PC-9 (cell line): ENCODE results near the gene FLNB. TPM values are rescaled to one million over a fixed set of nuclear protein-coding genes. Genes with fewer than 3 reads are reported as not detected.

Experiments
- BruUV-seq: library from RNA; stranded (reverse); fragments of 400-500 nt; replicated peaks from 2 replicates; lab custom pipeline; 2021; lab: Mats Ljungman, UMichigan
- CTCF ChIA-PET: fragments of 300-600 bp; sonication (Branson Sonifier 250); formaldehyde crosslinking; loops from one replicate; lab custom pipeline; 2022; ENCODE audit warnings: antibody characterized with exemption; lab: Charles Lee
- POLR2A ChIA-PET: fragments of 300-600 bp; sonication (Branson Sonifier 250); formaldehyde crosslinking; loops from one replicate; lab custom pipeline; 2022; ENCODE audit warnings: antibody characterized with exemption; ENCODE audit not compliant: unreplicated experiment; lab: Charles Lee
- DNase-seq, 2 experiments: peaks; one replicate each; pipeline versions ENCODE4 v3.0.0 to v3.0.0-alpha.2; 2015 to 2022; ENCODE audit warnings: mixed read lengths in 1 of 2
- H2AFZ ChIP-seq: fragments of 200-600 bp; sonication (generic); 2 replicates; pipeline ENCODE4 v1.8.1; 2017; ENCODE audit warnings: antibody characterized with exemption
- H3F3A ChIP-seq: fragments of 200-600 bp; sonication (generic); 2 replicates; pipeline ENCODE4 v1.8.1; 2017; ENCODE audit warnings: antibody characterized with exemption, mild to moderate bottlenecking, low read depth; ENCODE audit not compliant: insufficient read depth
- H3K27ac ChIP-seq: fragments of 200-600 bp; sonication (generic); 2 replicates; pipeline ENCODE4 v1.6.1; 2016; ENCODE audit warnings: mixed run types
- H3K27me3 ChIP-seq: fragments of 200-600 bp; sonication (generic); 2 replicates; pipeline ENCODE4 v1.6.1; 2016; ENCODE audit warnings: low read depth, mixed run types; ENCODE audit not compliant: insufficient read depth
- H3K36me3 ChIP-seq: fragments of 200-600 bp; sonication (generic); 2 replicates; pipeline ENCODE4 v1.6.1; 2016; ENCODE audit warnings: low read depth, mixed run types
- H3K4me1 ChIP-seq: fragments of 200-600 bp; sonication (generic); replicated peaks from 2 replicates; pipeline ENCODE4 v1.6.1; 2016; ENCODE audit warnings: mixed run types; ENCODE audit not compliant: insufficient read depth
- H3K4me2 ChIP-seq: fragments of 200-600 bp; sonication (generic); 2 replicates; pipeline ENCODE4 v1.6.1; 2017; ENCODE audit warnings: mixed run types
- H3K4me3 ChIP-seq: fragments of 200-600 bp; sonication (generic); 2 replicates; pipeline ENCODE4 v1.6.1; 2016; ENCODE audit warnings: mixed run types
- H3K79me2 ChIP-seq: fragments of 200-600 bp; sonication (generic); 2 replicates; pipeline ENCODE4 v1.6.1; 2017; ENCODE audit warnings: low read depth, mixed run types
- H3K9me2 ChIP-seq: fragments of 200-600 bp; sonication (generic); 2 replicates; pipeline ENCODE4 v1.8.1; 2017; ENCODE audit warnings: mild to moderate bottlenecking; ENCODE audit not compliant: insufficient read depth
- H3K9me3 ChIP-seq: fragments of 200-600 bp; sonication (generic); 2 replicates; pipeline ENCODE4 v1.8.1; 2016; ENCODE audit warnings: low read depth; ENCODE audit not compliant: insufficient read depth
- H4K20me1 ChIP-seq: fragments of 200-600 bp; sonication (generic); 2 replicates; pipeline ENCODE4 v1.8.1; 2017; ENCODE audit not compliant: insufficient read depth
- CTCF ChIP-seq: fragments of 200-600 bp; sonication (generic); conservative IDR thresholded peaks from 2 replicates; pipeline ENCODE4 v1.6.1; 2017; ENCODE audit warnings: mixed run types, antibody characterized with exemption, mild to moderate bottlenecking, moderate library complexity
- EZH2 ChIP-seq: fragments of 200-600 bp; sonication (generic); IDR thresholded peaks from 2 replicates; pipeline ENCODE4 v1.8.0; 2017; ENCODE audit warnings: antibody characterized with exemption, low read depth
- intact Hi-C: fragments of 100-400 bp; cut with micrococcal nuclease; formaldehyde crosslinking; loops from one replicate; pipeline ENCODE4 v1.10.0; 2022; ENCODE audit not compliant: unreplicated experiment
- total RNA-seq: library from RNA; stranded (reverse); gene quantifications from 2 replicates; pipeline ENCODE4 v1.2.3, GENCODE V29; 2021

Gene FLNB
- total RNA-seq, 1 experiment from 2014 or later = 349 TPM

GRCh38 chr3:58203541-58203940, 195.3 kb downstream of the FLNB start:
- intact Hi-C loops = no loop called here
- Histone ChIP-seq H3K27ac (no peak overlapping the region), H3K4me1 (peaks cover 17% of the 10 kb centered on the region), H3F3A (peaks cover 18% of the 10 kb centered on the region), H2AFZ (no peak overlapping the region), H4K20me1 (no peaks in the 10 kb centered on the region), H3K4me3 (no peak overlapping the region), H3K9me3 (no peaks in the 10 kb centered on the region), H3K9me2 (no peaks in the 10 kb centered on the region), H3K4me2 (no peak overlapping the region), H3K36me3 (no peaks in the 10 kb centered on the region), H3K79me2 (no peaks in the 10 kb centered on the region), H3K27me3 (no peaks in the 10 kb centered on the region)
- ChIA-PET CTCF (interaction anchor here (0.6 kb wide), 1 partner anchor 110 kb away, joined by 5 read pairs; no protein-coding TSS in a partner anchor), POLR2A (no interaction called here)
- TF ChIP-seq CTCF (no peak), EZH2 (no peak)
- no TSS peak for BruUV-seq
- DNase-seq = no peak

GRCh38 chr3:58204720-58205119, 196.5 kb downstream of the FLNB start:
- DNase-seq = no peak
- no peak overlapping the region for H3K4me3 ChIP-seq
- ChIA-PET CTCF (no interaction called here), POLR2A (no interaction called here)
- H3K79me2 ChIP-seq = no peaks in the 10 kb centered on the region
- H2AFZ ChIP-seq = no peak overlapping the region
- H3K4me1 ChIP-seq = peaks cover 17% of the 10 kb centered on the region
- H3K4me2 ChIP-seq = no peak overlapping the region
- H3K9me2 ChIP-seq = no peaks in the 10 kb centered on the region
- intact Hi-C loops = no loop called here
- H4K20me1 ChIP-seq = no peaks in the 10 kb centered on the region
- H3F3A ChIP-seq = peaks cover 18% of the 10 kb centered on the region
- H3K27ac ChIP-seq = no peak overlapping the region
- no peaks in the 10 kb centered on the region for H3K36me3 ChIP-seq
- no peaks in the 10 kb centered on the region for H3K27me3 ChIP-seq
- no peaks in the 10 kb centered on the region for H3K9me3 ChIP-seq
- TF ChIP-seq CTCF = no peak
- BruUV-seq = no TSS peak

- Histone ChIP-seq H3K36me3 (no peaks in the 10 kb centered on the region), H3K79me2 (no peaks in the 10 kb centered on the region), H3K9me3 (no peaks in the 10 kb centered on the region), H4K20me1 (no peaks in the 10 kb centered on the region), H3K4me3 (no peak overlapping the region), H3K4me2 (peak overlapping the region; percentile 61), H2AFZ (peak overlapping the region; percentile 78; the same call in 1 of the 2 replicates), H3F3A (peaks cover 18% of the 10 kb centered on the region), H3K27me3 (no peaks in the 10 kb centered on the region), H3K27ac (peak overlapping the region; percentile 74), H3K4me1 (peaks cover 17% of the 10 kb centered on the region), H3K9me2 (no peaks in the 10 kb centered on the region)
- intact Hi-C loops = loop anchor here (1.0 kb wide), 1 partner anchor 11 kb away; no protein-coding TSS in a partner anchor
- BruUV-seq = TSS peak; percentile 86
- TF ChIP-seq CTCF (no peak), EZH2 (no peak)
- no peak for DNase-seq
- POLR2A ChIA-PET = no interaction called here
- CTCF ChIA-PET = no interaction called here
These were observed 197.8 kb downstream of the FLNB start for GRCh38 chr3:58205981-58206380.
